Measurements from ENCODE around the gene DUSP5.
A peak's percentile ranks its signal among the peaks of the same experiment; 100 is the strongest.

DUSP5 gene

GRCh38 chr10:110540031-110540430 lies 42.3 kb downstream of the DUSP5 start:
- TF ChIP-seq ZFX (IDR thresholded peaks at IDR 0.05; ENCODE audit: borderline replicate concordance): no peak
- TF ChIP-seq, protein P1, sequence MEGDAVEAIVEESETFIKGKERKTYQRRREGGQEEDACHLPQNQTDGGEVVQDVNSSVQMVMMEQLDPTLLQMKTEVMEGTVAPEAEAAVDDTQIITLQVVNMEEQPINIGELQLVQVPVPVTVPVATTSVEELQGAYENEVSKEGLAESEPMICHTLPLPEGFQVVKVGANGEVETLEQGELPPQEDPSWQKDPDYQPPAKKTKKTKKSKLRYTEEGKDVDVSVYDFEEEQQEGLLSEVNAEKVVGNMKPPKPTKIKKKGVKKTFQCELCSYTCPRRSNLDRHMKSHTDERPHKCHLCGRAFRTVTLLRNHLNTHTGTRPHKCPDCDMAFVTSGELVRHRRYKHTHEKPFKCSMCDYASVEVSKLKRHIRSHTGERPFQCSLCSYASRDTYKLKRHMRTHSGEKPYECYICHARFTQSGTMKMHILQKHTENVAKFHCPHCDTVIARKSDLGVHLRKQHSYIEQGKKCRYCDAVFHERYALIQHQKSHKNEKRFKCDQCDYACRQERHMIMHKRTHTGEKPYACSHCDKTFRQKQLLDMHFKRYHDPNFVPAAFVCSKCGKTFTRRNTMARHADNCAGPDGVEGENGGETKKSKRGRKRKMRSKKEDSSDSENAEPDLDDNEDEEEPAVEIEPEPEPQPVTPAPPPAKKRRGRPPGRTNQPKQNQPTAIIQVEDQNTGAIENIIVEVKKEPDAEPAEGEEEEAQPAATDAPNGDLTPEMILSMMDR (IDR thresholded peaks at IDR 0.05): no peak

GRCh38 chr10:110544958-110545537 lies 47.3 kb downstream of the DUSP5 start:
- TF ChIP-seq, protein P1 (IDR thresholded peaks at IDR 0.05): no peak
- TF ChIP-seq ZFX (IDR thresholded peaks at IDR 0.05; ENCODE audit: borderline replicate concordance): no peak

More at GRCh38 chr10:110540031-110540430, 42.3 kb downstream of the DUSP5 start:
- no peak overlapping the region for H3K27ac ChIP-seq

DNA sequence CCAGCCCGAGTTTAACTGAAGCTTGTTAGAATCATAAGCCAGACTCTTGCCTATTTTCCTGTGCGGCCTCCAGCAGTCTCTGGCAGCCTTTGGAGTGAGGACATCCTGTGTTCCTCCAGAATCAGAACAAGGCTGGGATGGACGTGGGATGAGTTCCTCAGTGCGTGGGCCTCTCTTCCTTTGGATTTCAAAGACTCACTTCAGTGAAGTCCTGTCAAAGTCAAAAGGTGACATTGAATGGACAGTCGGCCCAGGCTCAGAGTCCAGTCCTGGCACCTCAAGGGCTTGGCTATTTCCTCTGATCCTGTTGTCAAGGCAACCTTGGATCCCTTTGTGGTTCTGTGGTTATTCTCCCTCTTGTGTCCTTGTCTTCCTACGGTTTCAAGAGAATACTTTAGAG lies 48.4 kb downstream of the DUSP5 start:
- no peak for TF ChIP-seq ZFX (IDR thresholded peaks at IDR 0.05; ENCODE audit: borderline replicate concordance)
- TF ChIP-seq, protein P1 (IDR thresholded peaks at IDR 0.05): no peak

More at GRCh38 chr10:110544958-110545537, 47.3 kb downstream of the DUSP5 start:
- H3K27ac ChIP-seq: no peak overlapping the region

DNA sequence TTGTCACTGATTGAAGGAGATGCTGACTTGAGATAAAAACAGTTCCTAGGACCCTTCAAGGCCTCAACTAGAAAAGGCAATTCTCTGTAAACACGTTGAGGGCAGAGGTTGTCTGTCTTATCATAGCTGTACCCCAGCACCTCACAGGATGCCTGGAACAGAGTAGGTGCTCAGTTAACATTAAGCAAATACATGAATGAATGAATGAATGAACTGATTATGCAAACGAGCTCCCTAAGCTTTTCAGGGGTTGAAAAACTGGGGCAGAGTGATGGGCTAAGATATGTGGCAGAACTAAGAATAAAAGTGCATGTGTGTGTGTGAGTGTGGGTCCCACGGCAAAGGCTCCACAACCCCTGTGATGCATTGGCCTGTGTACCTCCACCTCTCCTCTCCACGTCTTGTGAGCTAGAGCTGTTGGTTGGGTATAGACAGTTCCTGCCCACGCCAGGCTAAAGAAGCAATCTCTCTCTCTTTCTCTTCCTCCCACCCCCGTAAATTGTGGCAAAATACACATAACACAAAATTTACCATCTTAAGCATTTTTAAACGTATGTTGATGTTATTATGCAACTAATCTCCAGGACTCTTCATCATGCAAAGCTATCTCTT lies 48.9 kb downstream of the DUSP5 start:
- TF ChIP-seq, protein P1 (IDR thresholded peaks at IDR 0.05): no peak
- no peak for TF ChIP-seq ZFX (IDR thresholded peaks at IDR 0.05; ENCODE audit: borderline replicate concordance)
- no peak overlapping the region for H3K27ac ChIP-seq

More for the DNA sequence above, 48.4 kb downstream of the DUSP5 start:
- H3K27ac ChIP-seq: no peak overlapping the region

DNA sequence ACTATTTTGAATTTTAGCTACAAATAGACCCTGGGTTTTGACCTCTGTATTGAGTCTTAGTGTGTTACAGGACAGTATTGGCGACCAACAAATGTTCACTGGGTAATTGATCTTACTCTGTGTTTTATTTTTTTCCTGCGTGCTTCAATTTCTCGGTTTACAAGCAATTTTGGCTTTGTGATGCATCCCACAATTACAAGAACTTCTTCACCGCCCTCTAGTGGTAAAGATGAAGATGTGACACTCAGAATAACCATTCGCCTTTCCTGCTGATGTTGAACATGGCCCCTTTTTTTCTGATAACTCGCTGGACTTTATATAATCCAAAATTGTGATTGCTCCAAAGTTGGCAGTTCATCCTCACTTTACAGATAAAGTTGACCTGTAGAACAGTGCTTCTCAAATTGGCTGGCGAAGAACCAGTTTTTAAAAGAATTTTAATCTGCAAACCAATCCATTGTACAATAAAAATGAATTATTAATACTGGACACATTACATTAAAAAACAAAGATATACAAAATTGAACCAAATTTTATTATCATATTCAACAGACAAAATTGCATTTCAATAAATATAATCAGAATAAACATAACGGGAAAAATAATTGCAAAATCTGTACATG lies 49.5 kb downstream of the DUSP5 start:
- no peak overlapping the region for H3K27ac ChIP-seq
- no peak for TF ChIP-seq ZFX (IDR thresholded peaks at IDR 0.05; ENCODE audit: borderline replicate concordance)
- TF ChIP-seq, protein P1 (IDR thresholded peaks at IDR 0.05): peak; percentile 89

DNA sequence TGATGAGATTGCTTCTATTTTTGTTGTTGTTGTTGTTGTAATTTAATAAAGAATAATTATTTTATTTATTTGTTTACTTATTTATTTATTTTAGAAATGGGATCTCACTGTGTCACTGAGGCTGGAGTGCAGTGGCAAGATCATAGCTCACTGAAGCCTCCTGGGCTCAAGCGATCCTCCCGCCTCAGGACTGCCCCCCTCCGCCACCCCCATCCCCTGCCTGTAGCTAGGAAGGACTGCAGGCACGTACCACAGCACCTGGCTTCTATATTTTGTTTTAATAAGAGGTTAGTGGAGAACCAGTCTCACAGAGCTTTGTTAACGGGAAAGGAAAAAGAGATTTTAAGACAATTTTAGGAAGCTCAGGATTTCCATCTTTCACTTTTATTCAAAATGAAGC lies 50.3 kb downstream of the DUSP5 start:
- no peak overlapping the region for H3K27ac ChIP-seq
- TF ChIP-seq, protein P1 (IDR thresholded peaks at IDR 0.05): no peak
- no peak for TF ChIP-seq ZFX (IDR thresholded peaks at IDR 0.05; ENCODE audit: borderline replicate concordance)

GRCh38 chr10:110549211-110549610 lies 51.5 kb downstream of the DUSP5 start:
- no peak overlapping the region for H3K27ac ChIP-seq
- TF ChIP-seq ZFX (IDR thresholded peaks at IDR 0.05; ENCODE audit: borderline replicate concordance): no peak
- TF ChIP-seq, protein P1 (IDR thresholded peaks at IDR 0.05): no peak

Measured in 22Rv1 (cell line).